DMS53 (cell line): ENCODE measurements around the gene QRFP.
A peak's percentile ranks its signal among the peaks of the same experiment; 100 is the strongest.

ENCODE experiments used
- DNase-seq: peaks from one replicate; lab custom pipeline; 2025; lab: John Stamatoyannopoulos, UW

The QRFP gene

GRCh38 chr9:130896233-130897014 lies at the start of gene QRFP:
TSS of gene QRFP (minus strand) at chr9:130896812. CDS start at chr9:130893838, 2,974 bp downstream.
- peak; percentile 78 for DNase-seq

GRCh38 chr9:130945173-130945572 lies 48.6 kb upstream of the QRFP start:
- DNase-seq: no peak

- DNase-seq: peak; percentile 25
Observed at GRCh38 chr9:130944510-130945058, 48.0 kb upstream of the QRFP start.

- DNase-seq: peak; percentile 47
Observed at GRCh38 chr9:130943777-130944176, 47.2 kb upstream of the QRFP start.

- no peak for DNase-seq
Observed at GRCh38 chr9:130943221-130943620, 46.6 kb upstream of the QRFP start.

GRCh38 chr9:130942679-130943078 lies 46.1 kb upstream of the QRFP start:
- no peak for DNase-seq

GRCh38 chr9:130942084-130942483 lies 45.5 kb upstream of the QRFP start:
- DNase-seq: no peak

GRCh38 chr9:130940693-130941576 lies 44.3 kb upstream of the QRFP start:
- peak; percentile 97 for DNase-seq

- DNase-seq: peak; percentile 47
Observed at GRCh38 chr9:130940027-130940549, 43.5 kb upstream of the QRFP start.

- DNase-seq: peak; percentile 53
Observed at GRCh38 chr9:130939405-130940026, 42.9 kb upstream of the QRFP start.

GRCh38 chr9:130938652-130939404 lies 42.2 kb upstream of the QRFP start, which contains the start of gene FIBCD1:
TSS of gene FIBCD1 (minus strand) at chr9:130939247. CDS start at chr9:130938607, 640 bp downstream.
- DNase-seq: peak; percentile 66

- DNase-seq: no peak
Observed at GRCh38 chr9:130938184-130938651, 41.6 kb upstream of the QRFP start.

GRCh38 chr9:130937146-130938076 lies 40.8 kb upstream of the QRFP start:
- no peak for DNase-seq

GRCh38 chr9:130936285-130937117 lies 39.9 kb upstream of the QRFP start:
- DNase-seq: peak; percentile 48

- peak; percentile 39 for DNase-seq
Observed at GRCh38 chr9:130935648-130936271, 39.1 kb upstream of the QRFP start.

GRCh38 chr9:130934702-130935647 lies 38.4 kb upstream of the QRFP start:
- no peak for DNase-seq

GRCh38 chr9:130934246-130934645 lies 37.6 kb upstream of the QRFP start:
- DNase-seq: no peak
